Activated T-helper 2 cell treated with anti-CD3 and anti-CD28 coated beads, Interferon-gamma antibody, Interleukin-2, Interleukin-4, amounts not matched to agents 10 μg/mL and 5 μg/mL and 100 μg/mL, durations not matched to agents 14 hours and 24 hours and 36 hours (primary cell): ENCODE results near the gene FMN2. TPM values are rescaled to one million over a fixed set of nuclear protein-coding genes. Genes with fewer than 3 reads are reported as not detected.

Source experiments
- DNase-seq: peaks from one replicate; pipeline ENCODE4 v3.0.0; 2021; ENCODE audit warnings: low spot score
- H3K27ac Mint-ChIP-seq: one replicate; pipeline ENCODE4 v1.8.0; 2021; ENCODE audit warnings: mixed read lengths
- H3K27me3 Mint-ChIP-seq: one replicate; pipeline ENCODE4 v1.8.0; 2021; ENCODE audit warnings: low read depth, mixed read lengths
- H3K36me3 Mint-ChIP-seq: one replicate; pipeline ENCODE4 v1.8.0; 2021; ENCODE audit warnings: low read depth, mixed read lengths
- H3K4me1 Mint-ChIP-seq: one replicate; pipeline ENCODE4 v1.8.0; 2021; ENCODE audit warnings: low read depth, mixed read lengths
- H3K4me3 Mint-ChIP-seq: one replicate; pipeline ENCODE4 v1.8.0; 2021; ENCODE audit warnings: low read depth, mild to moderate bottlenecking, moderate library complexity, mixed read lengths
- H3K9me3 Mint-ChIP-seq: one replicate; pipeline ENCODE4 v1.8.0; 2021; ENCODE audit warnings: mixed read lengths
- intact Hi-C: fragments of 100-400 bp; cut with micrococcal nuclease; formaldehyde crosslinking; loops from one replicate; pipeline ENCODE4 v1.15.1; 2023
- total RNA-seq: library from RNA; stranded (reverse); gene quantifications from 2 replicates; pipeline ENCODE4 v1.2.3, GENCODE V29; 2022

FMN2 gene
- total RNA-seq, 1 donor from 2014 or later, result not detected

- H3K36me3 Mint-ChIP-seq, result no peaks in the 10 kb centered on the region
- H3K27me3 Mint-ChIP-seq, result no peaks in the 10 kb centered on the region
- no peak overlapping the region for H3K27ac Mint-ChIP-seq
- no peaks in the 10 kb centered on the region for H3K4me1 Mint-ChIP-seq
- intact Hi-C loops, result no loop called here
- no peak for DNase-seq
- no peak overlapping the region for H3K4me3 Mint-ChIP-seq
- H3K9me3 Mint-ChIP-seq, result no peaks in the 10 kb centered on the region
Measured at GRCh38 chr1:240128366-240128765, 36.7 kb downstream of the FMN2 start.

- Mint-ChIP-seq H3K36me3 (no peaks in the 10 kb centered on the region), H3K4me3 (no peak overlapping the region), H3K4me1 (no peaks in the 10 kb centered on the region), H3K9me3 (no peaks in the 10 kb centered on the region), H3K27ac (no peak overlapping the region), H3K27me3 (no peaks in the 10 kb centered on the region)
- no peak for DNase-seq
- intact Hi-C loops, result no loop called here
Measured at GRCh38 chr1:240134113-240134512, 42.4 kb downstream of the FMN2 start.

- H3K9me3 Mint-ChIP-seq, result no peaks in the 10 kb centered on the region
- H3K4me3 Mint-ChIP-seq, result no peak overlapping the region
- no peaks in the 10 kb centered on the region for H3K4me1 Mint-ChIP-seq
- no peak overlapping the region for H3K27ac Mint-ChIP-seq
- no peaks in the 10 kb centered on the region for H3K27me3 Mint-ChIP-seq
- H3K36me3 Mint-ChIP-seq, result no peaks in the 10 kb centered on the region
- intact Hi-C loops, result no loop called here
- no peak for DNase-seq
Measured at GRCh38 chr1:240134596-240134995, 42.9 kb downstream of the FMN2 start.

- Mint-ChIP-seq H3K4me1 (no peaks in the 10 kb centered on the region), H3K27ac (no peak overlapping the region), H3K9me3 (no peaks in the 10 kb centered on the region), H3K36me3 (no peaks in the 10 kb centered on the region), H3K4me3 (no peak overlapping the region), H3K27me3 (no peaks in the 10 kb centered on the region)
- DNase-seq, result no peak
- intact Hi-C loops, result no loop called here
Measured at GRCh38 chr1:240136402-240136801, 44.7 kb downstream of the FMN2 start.

- Mint-ChIP-seq H3K36me3 (no peaks in the 10 kb centered on the region), H3K4me3 (no peak overlapping the region), H3K27me3 (no peaks in the 10 kb centered on the region), H3K27ac (no peak overlapping the region), H3K4me1 (no peaks in the 10 kb centered on the region), H3K9me3 (no peaks in the 10 kb centered on the region)
- DNase-seq, result no peak
- intact Hi-C loops, result no loop called here
Measured at GRCh38 chr1:240138867-240139266, 47.2 kb downstream of the FMN2 start.

- DNase-seq, result no peak
- Mint-ChIP-seq H3K4me3 (no peak overlapping the region), H3K27ac (no peak overlapping the region), H3K9me3 (no peaks in the 10 kb centered on the region), H3K36me3 (no peaks in the 10 kb centered on the region), H3K27me3 (no peaks in the 10 kb centered on the region), H3K4me1 (no peaks in the 10 kb centered on the region)
- intact Hi-C loops, result no loop called here
Measured at GRCh38 chr1:240139511-240139910, 47.8 kb downstream of the FMN2 start.

- Mint-ChIP-seq H3K36me3 (no peaks in the 10 kb centered on the region), H3K9me3 (no peaks in the 10 kb centered on the region), H3K4me1 (no peaks in the 10 kb centered on the region), H3K4me3 (no peak overlapping the region), H3K27ac (no peak overlapping the region), H3K27me3 (no peaks in the 10 kb centered on the region)
- intact Hi-C loops, result no loop called here
- no peak for DNase-seq
Measured at GRCh38 chr1:240145120-240145519, 53.4 kb downstream of the FMN2 start.

GRCh38 chr1:240148333-240148732 lies 56.6 kb downstream of the FMN2 start:
- no peak for DNase-seq
- no peak overlapping the region for H3K27ac Mint-ChIP-seq
- no peaks in the 10 kb centered on the region for H3K9me3 Mint-ChIP-seq
- intact Hi-C loops, result no loop called here
- no peaks in the 10 kb centered on the region for H3K4me1 Mint-ChIP-seq
- H3K4me3 Mint-ChIP-seq, result no peak overlapping the region
- H3K27me3 Mint-ChIP-seq, result no peaks in the 10 kb centered on the region
- no peaks in the 10 kb centered on the region for H3K36me3 Mint-ChIP-seq

- intact Hi-C loops, result loop anchor here (1.0 kb wide), 1 partner anchor 122 kb away; no protein-coding TSS in a partner anchor
- no peak overlapping the region for H3K27ac Mint-ChIP-seq
- H3K27me3 Mint-ChIP-seq, result no peaks in the 10 kb centered on the region
- no peaks in the 10 kb centered on the region for H3K4me1 Mint-ChIP-seq
- H3K36me3 Mint-ChIP-seq, result no peaks in the 10 kb centered on the region
- H3K4me3 Mint-ChIP-seq, result no peak overlapping the region
- DNase-seq, result no peak
- H3K9me3 Mint-ChIP-seq, result no peaks in the 10 kb centered on the region
Measured at GRCh38 chr1:240149484-240150094, 57.9 kb downstream of the FMN2 start.

GRCh38 chr1:240151136-240151735 lies 59.6 kb downstream of the FMN2 start:
- Mint-ChIP-seq H3K36me3 (no peaks in the 10 kb centered on the region), H3K27me3 (no peaks in the 10 kb centered on the region), H3K4me1 (no peaks in the 10 kb centered on the region), H3K9me3 (no peaks in the 10 kb centered on the region), H3K4me3 (no peak overlapping the region), H3K27ac (no peak overlapping the region)
- no peak for DNase-seq
- intact Hi-C loops, result no loop called here

GRCh38 chr1:240152611-240153297 lies 61.1 kb downstream of the FMN2 start:
- Mint-ChIP-seq H3K4me3 (no peak overlapping the region), H3K4me1 (no peaks in the 10 kb centered on the region), H3K36me3 (no peaks in the 10 kb centered on the region), H3K27ac (no peak overlapping the region), H3K27me3 (no peaks in the 10 kb centered on the region), H3K9me3 (no peaks in the 10 kb centered on the region)
- intact Hi-C loops, result no loop called here
- no peak for DNase-seq

GRCh38 chr1:240155605-240156004 lies 63.9 kb downstream of the FMN2 start:
- Mint-ChIP-seq H3K4me3 (no peak overlapping the region), H3K9me3 (no peaks in the 10 kb centered on the region)

GRCh38 chr1:240164742-240165141 lies 73.1 kb downstream of the FMN2 start:
- no peak overlapping the region for H3K27ac Mint-ChIP-seq
- no peaks in the 10 kb centered on the region for H3K36me3 Mint-ChIP-seq
- H3K4me1 Mint-ChIP-seq, result no peaks in the 10 kb centered on the region
- no peak for DNase-seq
- intact Hi-C loops, result no loop called here
- H3K9me3 Mint-ChIP-seq, result peaks cover 4% of the 10 kb centered on the region
- H3K27me3 Mint-ChIP-seq, result no peaks in the 10 kb centered on the region
- no peak overlapping the region for H3K4me3 Mint-ChIP-seq

More at GRCh38 chr1:240155605-240156004, 63.9 kb downstream of the FMN2 start:
- intact Hi-C loops, result no loop called here
- H3K27me3 Mint-ChIP-seq, result no peaks in the 10 kb centered on the region
- no peaks in the 10 kb centered on the region for H3K36me3 Mint-ChIP-seq
- H3K4me1 Mint-ChIP-seq, result no peaks in the 10 kb centered on the region
- DNase-seq, result no peak
- no peak overlapping the region for H3K27ac Mint-ChIP-seq
